GM23338 (cell line): Measurements from ENCODE around the gene TMEM106A.
"Not testable (repeated sequence)": the region's sequence is repeated elsewhere in the genome, so short reads cannot be mapped to it uniquely, and the experiment has no call there.

Source experiments
- CTCF ChIP-seq, 2 experiments: fragments of 200-600 bp in 1 of 2; sonication (generic) in 1 of 2; conservative IDR thresholded peaks; 2 replicates each; pipeline versions ENCODE4 v1.5.1 to v1.6.1; 2016 to 2017; ENCODE audit warnings: antibody characterized with exemption in 2 of 2, low read depth in 2 of 2, mild to moderate bottlenecking in 2 of 2, moderate library complexity in 1 of 2
- EZH2 ChIP-seq: fragments of 200-600 bp; sonication (generic); IDR thresholded peaks from one replicate; pipeline ENCODE4 v1.8.0; 2017; ENCODE audit warnings: antibody characterized with exemption, mild to moderate bottlenecking, low read depth; ENCODE audit not compliant: unreplicated experiment
- EZH2phosphoT487 ChIP-seq: fragments of 200-600 bp; sonication (generic); IDR thresholded peaks from one replicate; pipeline ENCODE4 v1.8.1; 2018; ENCODE audit warnings: antibody characterized with exemption; ENCODE audit not compliant: unreplicated experiment
- NANOG ChIP-seq: IDR thresholded peaks from 2 replicates; pipeline ENCODE4 v1.6.1; 2016; ENCODE audit warnings: antibody characterized with exemption, borderline replicate concordance
- POLR2AphosphoS5 ChIP-seq: IDR thresholded peaks from 2 replicates; pipeline ENCODE4 v1.6.1; 2016; ENCODE audit warnings: antibody characterized with exemption, low read depth
- REST ChIP-seq: IDR thresholded peaks from one replicate; pipeline ENCODE4 v1.6.1; 2018; ENCODE audit warnings: antibody characterized with exemption; ENCODE audit not compliant: unreplicated experiment
- STAT1 ChIP-seq: IDR thresholded peaks from one replicate; pipeline ENCODE4 v1.6.1; 2016; ENCODE audit warnings: antibody characterized with exemption; ENCODE audit not compliant: unreplicated experiment
- ZNF331 ChIP-seq: fragments of 250-450 bp; sonication (Bioruptor Pico); IDR thresholded peaks from 2 replicates; pipeline ENCODE4 v1.5.0; 2020; ENCODE audit warnings: low read depth, mild to moderate bottlenecking, moderate library complexity
- ZNF462 ChIP-seq: fragments of 250-450 bp; sonication (Bioruptor Pico); IDR thresholded peaks from 2 replicates; pipeline ENCODE4 v1.5.0; 2020; ENCODE audit warnings: mild to moderate bottlenecking, moderate library complexity

- TF ChIP-seq EZH2; CTCF (conservative IDR thresholded peaks at IDR 0.05; ENCODE audit: low read depth in 2 of 2); ZNF462 (CRISPR knock-in tag); REST; NANOG; STAT1; EZH2phosphoT487; POLR2AphosphoS5; ZNF331 (CRISPR knock-in tag): not testable (repeated sequence)
Measured at GRCh38 chr17:43231205-43232020, 19.7 kb downstream of the TMEM106A start.
